ENCODE data around the gene NHERF1. TPM values are rescaled to one million over a fixed set of nuclear protein-coding genes. Genes with fewer than 3 reads are reported as not detected.

NHERF1 gene
- total and polyA plus RNA-seq, 2 donors from 2014 or later, result 71.3 to 448 TPM

DNA sequence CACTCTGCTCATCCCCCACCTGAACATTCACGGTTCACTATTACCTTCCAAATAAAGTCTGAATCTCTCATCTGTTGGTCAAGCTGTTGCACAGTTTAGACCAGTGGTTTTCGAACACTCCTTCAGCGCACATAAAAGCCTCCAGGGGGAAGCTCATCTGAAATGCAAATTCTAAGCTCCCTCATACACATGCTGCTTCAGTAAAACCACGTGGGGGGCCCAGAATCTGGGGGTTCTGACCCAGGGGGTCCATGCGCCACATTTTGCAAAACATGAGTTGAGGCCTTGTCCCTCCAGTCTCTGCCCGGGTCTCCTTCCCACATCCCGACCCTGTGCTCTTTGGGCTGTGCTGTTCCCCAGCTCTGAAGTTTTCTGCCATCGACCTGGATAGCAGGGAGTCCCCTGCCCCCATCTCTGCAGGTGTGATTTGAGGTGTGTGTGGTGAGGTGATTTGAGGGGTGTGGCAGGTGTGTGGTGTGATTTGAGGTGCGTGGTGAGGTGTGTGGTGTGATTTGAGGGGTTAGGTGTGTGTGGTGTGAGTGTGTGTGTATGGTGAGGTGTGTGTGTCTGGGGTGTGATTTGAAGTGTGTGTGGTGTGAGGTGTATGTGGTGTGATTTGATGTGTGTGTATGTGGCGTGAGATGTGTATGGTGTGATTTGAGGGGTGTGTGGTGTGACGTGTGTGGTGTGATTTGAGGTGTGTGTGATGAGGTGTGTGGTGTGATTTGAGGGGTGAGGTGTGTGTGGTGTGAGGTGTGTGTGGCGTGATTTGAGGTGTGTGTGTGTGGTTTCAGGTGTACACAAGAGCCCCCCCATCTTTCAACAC is 16.2 kb upstream of the NHERF1 start:
- DNase-seq (no peak), FAIRE-seq (no peak)
- Histone ChIP-seq H3K4me1 (ENCODE audit: control insufficient read depth in 2 of 3, insufficient read depth in 2 of 3, low read depth in 1 of 3, low read length in 3 of 3) (peaks cover 0 to 2% (median 0%) of the 10 kb centered on the region in 3 donors), H3K4me3 (ENCODE audit: low read length in 3 of 3) (no peak overlapping the region), H3K27ac (ENCODE audit: low read depth in 2 of 2, low read length in 2 of 2) (no peak overlapping the region), H3K9me3 (ENCODE audit: control insufficient read depth in 2 of 3, insufficient read depth in 1 of 3, low read length in 3 of 3) (no peaks in the 10 kb centered on the region), H3K27me3 (ENCODE audit: control insufficient read depth, insufficient read depth, low read length) (no peaks in the 10 kb centered on the region), H3K36me3 (ENCODE audit: control insufficient read depth in 2 of 3, insufficient read depth in 3 of 3, low read length in 3 of 3) (no peaks in the 10 kb centered on the region), H3K9ac (ENCODE audit: low read length in 3 of 3) (no peak overlapping the region)
- TF ChIP-seq, protein P1, sequence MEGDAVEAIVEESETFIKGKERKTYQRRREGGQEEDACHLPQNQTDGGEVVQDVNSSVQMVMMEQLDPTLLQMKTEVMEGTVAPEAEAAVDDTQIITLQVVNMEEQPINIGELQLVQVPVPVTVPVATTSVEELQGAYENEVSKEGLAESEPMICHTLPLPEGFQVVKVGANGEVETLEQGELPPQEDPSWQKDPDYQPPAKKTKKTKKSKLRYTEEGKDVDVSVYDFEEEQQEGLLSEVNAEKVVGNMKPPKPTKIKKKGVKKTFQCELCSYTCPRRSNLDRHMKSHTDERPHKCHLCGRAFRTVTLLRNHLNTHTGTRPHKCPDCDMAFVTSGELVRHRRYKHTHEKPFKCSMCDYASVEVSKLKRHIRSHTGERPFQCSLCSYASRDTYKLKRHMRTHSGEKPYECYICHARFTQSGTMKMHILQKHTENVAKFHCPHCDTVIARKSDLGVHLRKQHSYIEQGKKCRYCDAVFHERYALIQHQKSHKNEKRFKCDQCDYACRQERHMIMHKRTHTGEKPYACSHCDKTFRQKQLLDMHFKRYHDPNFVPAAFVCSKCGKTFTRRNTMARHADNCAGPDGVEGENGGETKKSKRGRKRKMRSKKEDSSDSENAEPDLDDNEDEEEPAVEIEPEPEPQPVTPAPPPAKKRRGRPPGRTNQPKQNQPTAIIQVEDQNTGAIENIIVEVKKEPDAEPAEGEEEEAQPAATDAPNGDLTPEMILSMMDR (IDR thresholded peaks at IDR 0.05; ENCODE audit: borderline replicate concordance, extremely low read depth, insufficient read depth), result no peak
- intact Hi-C loops (cut with DNase I), result no loop called here

DNA sequence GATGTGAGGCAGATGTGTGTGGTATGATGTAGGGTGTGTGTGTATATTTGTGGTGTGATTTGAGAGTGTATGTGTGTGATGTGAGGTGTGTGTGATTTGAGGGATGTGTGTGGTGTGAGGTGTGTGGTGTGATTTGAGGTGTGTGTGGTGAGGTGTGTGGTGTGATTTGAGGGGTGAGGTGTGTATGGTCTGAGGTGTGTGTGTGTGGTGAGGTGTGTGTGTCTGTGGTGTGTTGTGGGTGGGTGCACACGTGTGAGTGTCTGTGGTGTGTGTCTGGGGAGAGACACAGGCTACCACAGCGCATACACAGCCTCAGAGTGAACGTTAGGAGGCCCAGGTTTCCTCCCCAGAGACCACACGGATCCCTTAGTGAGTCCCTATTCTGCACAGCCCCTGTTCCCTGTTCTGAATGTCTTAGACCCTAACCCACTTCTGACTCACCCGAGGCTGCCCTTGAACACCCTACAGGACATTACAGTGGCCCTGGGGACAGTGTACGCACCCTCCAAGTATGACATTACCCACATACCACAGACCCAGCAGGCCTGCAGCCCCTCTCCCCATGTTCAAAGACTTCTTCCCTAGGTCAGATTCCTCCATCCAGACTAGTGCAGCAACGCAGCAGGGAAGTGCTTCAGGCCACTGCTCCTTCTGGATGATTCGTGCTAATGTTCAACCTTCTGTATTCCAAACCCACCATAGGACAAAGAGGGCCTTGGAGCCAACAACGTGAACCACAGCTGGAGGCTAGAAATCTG is 14.9 kb upstream of the NHERF1 start:
- no peaks in the 10 kb centered on the region for H3K36me3 ChIP-seq (ENCODE audit: control insufficient read depth in 2 of 3, insufficient read depth in 3 of 3, low read length in 3 of 3)
- FAIRE-seq (no peak), DNase-seq (no peak)
- peaks cover 0 to 12% (median 0%) of the 10 kb centered on the region in 3 donors for H3K4me1 ChIP-seq (ENCODE audit: control insufficient read depth in 2 of 3, insufficient read depth in 2 of 3, low read depth in 1 of 3, low read length in 3 of 3)
- H3K27ac ChIP-seq (ENCODE audit: low read depth in 2 of 2, low read length in 2 of 2), result no peak overlapping the region
- H3K9ac ChIP-seq (ENCODE audit: low read length in 3 of 3), result no peak overlapping the region
- H3K9me3 ChIP-seq (ENCODE audit: control insufficient read depth in 2 of 3, insufficient read depth in 1 of 3, low read length in 3 of 3), result no peaks in the 10 kb centered on the region
- H3K4me3 ChIP-seq (ENCODE audit: low read length in 3 of 3), result no peak overlapping the region
- H3K27me3 ChIP-seq (ENCODE audit: control insufficient read depth, insufficient read depth, low read length), result no peaks in the 10 kb centered on the region
- TF ChIP-seq, protein P1 (IDR thresholded peaks at IDR 0.05; ENCODE audit: borderline replicate concordance, extremely low read depth, insufficient read depth), result no peak
- intact Hi-C loops (cut with DNase I), result no loop called here

DNA sequence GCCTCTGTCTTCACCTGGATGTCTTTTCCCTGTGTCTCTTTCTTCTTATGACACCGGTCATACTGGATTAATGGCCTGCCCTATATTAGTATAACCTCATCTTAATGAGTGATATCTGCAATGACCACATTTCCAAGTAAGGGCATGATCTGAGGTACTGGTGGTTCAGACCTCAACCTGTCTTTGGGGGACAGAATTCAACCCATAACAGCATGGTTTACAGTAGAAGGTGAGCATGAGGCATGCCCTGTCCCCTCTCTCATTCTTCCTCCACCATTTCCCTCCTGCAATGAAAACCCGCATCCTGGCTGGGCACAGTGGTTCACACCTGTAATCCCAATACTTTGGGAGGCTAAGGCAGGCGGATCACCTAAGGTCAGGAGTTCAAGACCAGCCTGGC is 14.2 kb upstream of the NHERF1 start:
- no peak for FAIRE-seq
- intact Hi-C loops (cut with DNase I), result no loop called here

More for the DNA sequence above, 14.2 kb upstream of the NHERF1 start:
- no peak overlapping the region for H3K4me3 ChIP-seq (ENCODE audit: low read length in 3 of 3)
- no peaks in the 10 kb centered on the region for H3K9me3 ChIP-seq (ENCODE audit: control insufficient read depth in 2 of 3, insufficient read depth in 1 of 3, low read length in 3 of 3)
- no peaks in the 10 kb centered on the region for H3K36me3 ChIP-seq (ENCODE audit: control insufficient read depth in 2 of 3, insufficient read depth in 3 of 3, low read length in 3 of 3)
- TF ChIP-seq, protein P1 (IDR thresholded peaks at IDR 0.05; ENCODE audit: borderline replicate concordance, extremely low read depth, insufficient read depth), result no peak
- H3K4me1 ChIP-seq (ENCODE audit: control insufficient read depth in 2 of 3, insufficient read depth in 2 of 3, low read depth in 1 of 3, low read length in 3 of 3), result peaks cover 0 to 12% (median 0%) of the 10 kb centered on the region in 3 donors
- no peak overlapping the region for H3K27ac ChIP-seq (ENCODE audit: low read depth in 2 of 2, low read length in 2 of 2)
- no peak overlapping the region for H3K9ac ChIP-seq (ENCODE audit: low read length in 3 of 3)
- no peaks in the 10 kb centered on the region for H3K27me3 ChIP-seq (ENCODE audit: control insufficient read depth, insufficient read depth, low read length)
- no peak for DNase-seq
